Measurements from ENCODE around the gene MTLN. TPM values are rescaled to one million over a fixed set of nuclear protein-coding genes. Genes with fewer than 3 reads are reported as not detected.

Gene MTLN
- total and polyA plus RNA-seq, 12 donors, result 15.9 to 321 (median 94.3) TPM

DNA sequence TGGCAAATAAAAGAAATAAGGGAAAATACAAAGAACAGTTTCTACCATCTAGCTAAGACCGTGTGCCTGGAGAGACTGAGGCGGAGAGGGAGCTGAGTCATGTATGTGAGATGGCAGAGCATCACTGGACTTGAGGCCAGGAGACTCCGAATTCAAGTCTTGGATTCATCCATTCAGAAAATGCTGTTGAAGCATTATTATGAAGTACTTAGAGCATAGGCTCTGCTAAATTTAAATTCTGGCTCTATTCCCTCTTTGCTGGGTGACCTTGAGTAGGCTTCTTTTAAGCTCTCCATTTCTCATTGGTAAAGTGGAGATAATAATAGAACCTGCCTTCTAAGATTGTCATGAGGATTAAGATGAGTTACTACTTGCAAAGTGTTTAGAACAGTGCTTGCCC, 42.2 kb downstream of the MTLN start:
- intact Hi-C loops (cut with DNase I), result no loop called here
- no peaks in the 10 kb centered on the region for H3K36me3 ChIP-seq (replicated peaks in 1 of 2)
- 77 to 89% (median 86%) methylated on average over 3 of the region's 3 CpGs for WGBS, 4 donors

GRCh38 chr2:110167326-110168000, 44.9 kb downstream of the MTLN start:
- Histone ChIP-seq H3K27me3 (no peaks in the 10 kb centered on the region), H3K4me1 (replicated peaks in 1 of 2) (no peaks in the 10 kb centered on the region), H3K36me3 (replicated peaks in 1 of 2) (no peaks in the 10 kb centered on the region), H3K9me3 (replicated peaks in 1 of 3) (no peaks in the 10 kb centered on the region), H3K27ac (no peak overlapping the region), H3K4me3 (no peak overlapping the region)
- DNase-seq, result no peak
- 70 to 79% (median 77%) methylated on average over 5 of the region's 5 CpGs for WGBS, 4 donors
- intact Hi-C loops (cut with DNase I), result no loop called here
- no peak for TF ChIP-seq POLR2A (IDR thresholded peaks at IDR 0.05)
- TF ChIP-seq, protein P1, sequence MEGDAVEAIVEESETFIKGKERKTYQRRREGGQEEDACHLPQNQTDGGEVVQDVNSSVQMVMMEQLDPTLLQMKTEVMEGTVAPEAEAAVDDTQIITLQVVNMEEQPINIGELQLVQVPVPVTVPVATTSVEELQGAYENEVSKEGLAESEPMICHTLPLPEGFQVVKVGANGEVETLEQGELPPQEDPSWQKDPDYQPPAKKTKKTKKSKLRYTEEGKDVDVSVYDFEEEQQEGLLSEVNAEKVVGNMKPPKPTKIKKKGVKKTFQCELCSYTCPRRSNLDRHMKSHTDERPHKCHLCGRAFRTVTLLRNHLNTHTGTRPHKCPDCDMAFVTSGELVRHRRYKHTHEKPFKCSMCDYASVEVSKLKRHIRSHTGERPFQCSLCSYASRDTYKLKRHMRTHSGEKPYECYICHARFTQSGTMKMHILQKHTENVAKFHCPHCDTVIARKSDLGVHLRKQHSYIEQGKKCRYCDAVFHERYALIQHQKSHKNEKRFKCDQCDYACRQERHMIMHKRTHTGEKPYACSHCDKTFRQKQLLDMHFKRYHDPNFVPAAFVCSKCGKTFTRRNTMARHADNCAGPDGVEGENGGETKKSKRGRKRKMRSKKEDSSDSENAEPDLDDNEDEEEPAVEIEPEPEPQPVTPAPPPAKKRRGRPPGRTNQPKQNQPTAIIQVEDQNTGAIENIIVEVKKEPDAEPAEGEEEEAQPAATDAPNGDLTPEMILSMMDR (IDR thresholded peaks at IDR 0.05), result no peak

More for the DNA sequence above, 42.2 kb downstream of the MTLN start:
- Histone ChIP-seq H3K9me3 (replicated peaks in 1 of 3) (no peaks in the 10 kb centered on the region), H3K27me3 (no peaks in the 10 kb centered on the region), H3K4me3 (no peak overlapping the region), H3K27ac (no peak overlapping the region), H3K4me1 (replicated peaks in 1 of 2) (no peaks in the 10 kb centered on the region)
- no peak for TF ChIP-seq POLR2A (IDR thresholded peaks at IDR 0.05)
- TF ChIP-seq, protein P1 (IDR thresholded peaks at IDR 0.05), result no peak
- DNase-seq, result no peak

GRCh38 chr2:110166266-110166665, 46.1 kb downstream of the MTLN start:
- TF ChIP-seq, protein P1 (IDR thresholded peaks at IDR 0.05), result no peak
- TF ChIP-seq POLR2A (IDR thresholded peaks at IDR 0.05), result no peak
- H3K27ac ChIP-seq, result no peak overlapping the region
- intact Hi-C loops (cut with DNase I), result no loop called here
- H3K4me1 ChIP-seq (replicated peaks in 1 of 2), result no peaks in the 10 kb centered on the region
- DNase-seq, result no peak
- WGBS, 4 donors, result 87 to 95% (median 91%) methylated on average over 2 of the region's 2 CpGs
- H3K27me3 ChIP-seq, result no peaks in the 10 kb centered on the region
- H3K4me3 ChIP-seq, result no peak overlapping the region
- H3K9me3 ChIP-seq (replicated peaks in 1 of 3), result no peaks in the 10 kb centered on the region
- H3K36me3 ChIP-seq (replicated peaks in 1 of 2), result no peaks in the 10 kb centered on the region

Other genes starting within 250 kb of the MTLN start
- gene MALL, start 96.7 kb downstream of the MTLN start, total RNA-seq, result 10 to 100 TPM in 1 of 9 donors, 1 to 10 TPM in 7, under 1 TPM in 1; 0.94 to 10.1 (median 4.0) TPM
- gene MALL, start 96.7 kb downstream of the MTLN start, polyA plus RNA-seq, result 1 to 10 TPM; 1.4 to 6.6 (median 5.8) TPM
- 1 to 10 TPM; 2.4 to 8.0 (median 4.5) TPM for gene NPHP1, start 7.5 kb downstream of the MTLN start, total RNA-seq
- gene NPHP1, start 7.5 kb downstream of the MTLN start, polyA plus RNA-seq, result 10 to 100 TPM in 2 of 3 donors, 1 to 10 TPM in 1; 6.5 to 14.2 (median 10.3) TPM